GM20431 (cell line): ENCODE results near the gene APMAP.
"Not testable (repeated sequence)": the region's sequence is repeated elsewhere in the genome, so short reads cannot be mapped to it uniquely, and the experiment has no call there.

Source experiments
- in situ Hi-C: fragments of 300-500 bp; cut with MseI, MboI; formaldehyde crosslinking; loops from one replicate; pipeline ENCODE4 v1.15.0; 2020; ENCODE audit warnings: low sequenced_read_pairs; ENCODE audit not compliant: unreplicated experiment

The APMAP gene

GRCh38 chr20:24956001-24956841 is 36.3 kb downstream of the APMAP start:
- in situ Hi-C loops, result no loop called here

- in situ Hi-C loops, result no loop called here
These were observed 37.5 kb downstream of the APMAP start for GRCh38 chr20:24955045-24955444.

GRCh38 chr20:24954566-24954965 is 38.0 kb downstream of the APMAP start:
- in situ Hi-C loops, result no loop called here

GRCh38 chr20:24954151-24954550 is 38.4 kb downstream of the APMAP start:
- in situ Hi-C loops, result no loop called here

GRCh38 chr20:24953621-24954133 is 38.9 kb downstream of the APMAP start:
- in situ Hi-C loops, result no loop called here

- in situ Hi-C loops, result no loop called here
These were observed 39.4 kb downstream of the APMAP start for GRCh38 chr20:24953209-24953575.

- in situ Hi-C loops, result no loop called here
These were observed 40.0 kb downstream of the APMAP start for GRCh38 chr20:24952376-24953208.

GRCh38 chr20:24951536-24952083 is 40.9 kb downstream of the APMAP start:
- in situ Hi-C loops, result no loop called here

GRCh38 chr20:24950836-24951525 is 41.6 kb downstream of the APMAP start:
- in situ Hi-C loops, result no loop called here

GRCh38 chr20:24950128-24950835 is 42.3 kb downstream of the APMAP start:
- in situ Hi-C loops, result no loop called here

GRCh38 chr20:24949756-24950127 is 42.8 kb downstream of the APMAP start:
- in situ Hi-C loops, result no loop called here

GRCh38 chr20:24948939-24949679 is 43.4 kb downstream of the APMAP start, which contains the start of gene CST7:
CST7 (plus strand) TSS chr20:24949269; CDS start chr20:24949506, 237 bp downstream.
- in situ Hi-C loops, result no loop called here

- in situ Hi-C loops, result not testable (repeated sequence)
These were observed 44.1 kb downstream of the APMAP start for GRCh38 chr20:24948396-24948938.

GRCh38 chr20:24946376-24946775 is 46.2 kb downstream of the APMAP start:
- in situ Hi-C loops, result not testable (repeated sequence)

GRCh38 chr20:24943731-24944130 is 48.8 kb downstream of the APMAP start:
- in situ Hi-C loops, result no loop called here

- in situ Hi-C loops, result no loop called here
These were observed 49.4 kb downstream of the APMAP start for GRCh38 chr20:24943196-24943595.

- in situ Hi-C loops, result no loop called here
These were observed 49.9 kb downstream of the APMAP start for GRCh38 chr20:24942679-24943078.

- in situ Hi-C loops, result no loop called here
These were observed 53.5 kb downstream of the APMAP start for GRCh38 chr20:24939036-24939435.

- in situ Hi-C loops, result no loop called here
These were observed 54.1 kb downstream of the APMAP start for GRCh38 chr20:24938498-24938897.
